ENCODE data around the gene ISOC1. TPM values are rescaled to one million over a fixed set of nuclear protein-coding genes. Genes with fewer than 3 reads are reported as not detected.

Gene ISOC1
- polyA plus RNA-seq, 1 donor from 2014 or later: 34.0 TPM

- Histone ChIP-seq H3K9me3 (ENCODE audit: low read length) (no peaks in the 10 kb centered on the region), H3K79me2 (replicated peaks; ENCODE audit: insufficient read depth, low read length) (no peaks in the 10 kb centered on the region), H3K27ac (ENCODE audit: low read length) (no peak overlapping the region), H3K4me2 (ENCODE audit: low read length) (no peak overlapping the region), H3K4me3 (ENCODE audit: low read length) (no peak overlapping the region), H2AFZ (ENCODE audit: low read depth, low read length) (no peak overlapping the region), H3K27me3 (ENCODE audit: insufficient read depth, low read depth, low read length) (no peaks in the 10 kb centered on the region), H3K9ac (ENCODE audit: low read length) (no peak overlapping the region), H4K20me1 (ENCODE audit: insufficient read depth) (no peaks in the 10 kb centered on the region), H3F3A (ENCODE audit: insufficient read depth, low read length, poor library complexity, severe bottlenecking) (no peaks in the 10 kb centered on the region), H3K36me3 (ENCODE audit: insufficient read depth, low read length) (no peaks in the 10 kb centered on the region), H3K9me2 (ENCODE audit: insufficient read depth, low read length) (no peaks in the 10 kb centered on the region)
- no peak for TF ChIP-seq RAD21 (conservative IDR thresholded peaks at IDR 0.05)
Measured at GRCh38 chr5:129051283-129051682, 43.3 kb upstream of the ISOC1 start.

GRCh38 chr5:129053438-129053837, 41.1 kb upstream of the ISOC1 start:
- no peak for TF ChIP-seq MXI1 (conservative IDR thresholded peaks at IDR 0.05; ENCODE audit: poor library complexity, severe bottlenecking)
- no peak for TF ChIP-seq EP300 (conservative IDR thresholded peaks at IDR 0.05; ENCODE audit: poor library complexity, severe bottlenecking)
- TF ChIP-seq CTCF (IDR thresholded peaks at IDR 0.05; ENCODE audit: poor library complexity, severe bottlenecking): no peak
- H3K27ac ChIP-seq (ENCODE audit: low read length): no peak overlapping the region
- H3K4me2 ChIP-seq (ENCODE audit: low read length): no peak overlapping the region
- H3K4me3 ChIP-seq (ENCODE audit: low read length): no peak overlapping the region
- H3F3A ChIP-seq (ENCODE audit: insufficient read depth, low read length, poor library complexity, severe bottlenecking): no peaks in the 10 kb centered on the region
- no peaks in the 10 kb centered on the region for H3K27me3 ChIP-seq (ENCODE audit: insufficient read depth, low read depth, low read length)
- H3K9me3 ChIP-seq (ENCODE audit: low read length): no peaks in the 10 kb centered on the region
- H2AFZ ChIP-seq (ENCODE audit: low read depth, low read length): no peak overlapping the region
- H3K9me2 ChIP-seq (ENCODE audit: insufficient read depth, low read length): no peaks in the 10 kb centered on the region
- H4K20me1 ChIP-seq (ENCODE audit: insufficient read depth): no peaks in the 10 kb centered on the region
- no peak overlapping the region for H3K9ac ChIP-seq (ENCODE audit: low read length)
- H3K36me3 ChIP-seq (ENCODE audit: insufficient read depth, low read length): no peaks in the 10 kb centered on the region
- no peaks in the 10 kb centered on the region for H3K79me2 ChIP-seq (replicated peaks; ENCODE audit: insufficient read depth, low read length)

GRCh38 chr5:129057329-129057728, 37.2 kb upstream of the ISOC1 start:
- Histone ChIP-seq H3K36me3 (ENCODE audit: insufficient read depth, low read length) (no peaks in the 10 kb centered on the region), H3K9ac (ENCODE audit: low read length) (no peak overlapping the region), H3K79me2 (replicated peaks; ENCODE audit: insufficient read depth, low read length) (no peaks in the 10 kb centered on the region), H3K4me2 (ENCODE audit: low read length) (no peak overlapping the region), H3K27me3 (ENCODE audit: insufficient read depth, low read depth, low read length) (no peaks in the 10 kb centered on the region), H3K9me2 (ENCODE audit: insufficient read depth, low read length) (no peaks in the 10 kb centered on the region), H3F3A (ENCODE audit: insufficient read depth, low read length, poor library complexity, severe bottlenecking) (no peaks in the 10 kb centered on the region), H3K27ac (ENCODE audit: low read length) (no peak overlapping the region), H3K4me3 (ENCODE audit: low read length) (no peak overlapping the region), H3K9me3 (ENCODE audit: low read length) (no peaks in the 10 kb centered on the region), H4K20me1 (ENCODE audit: insufficient read depth) (no peaks in the 10 kb centered on the region), H2AFZ (ENCODE audit: low read depth, low read length) (no peak overlapping the region)
- TF ChIP-seq REST (IDR thresholded peaks at IDR 0.05; ENCODE audit: borderline replicate concordance): no peak
- no peak for TF ChIP-seq SMC3 (conservative IDR thresholded peaks at IDR 0.05; ENCODE audit: poor library complexity)
- no peak for TF ChIP-seq EZH2 (IDR thresholded peaks at IDR 0.05; ENCODE audit: borderline replicate concordance, insufficient read depth, low read length, poor library complexity, severe bottlenecking)
- TF ChIP-seq MXI1 (conservative IDR thresholded peaks at IDR 0.05; ENCODE audit: poor library complexity, severe bottlenecking): no peak
- TF ChIP-seq POLR2AphosphoS5 (IDR thresholded peaks at IDR 0.05): no peak
- no peak for TF ChIP-seq RAD21 (conservative IDR thresholded peaks at IDR 0.05)
- TF ChIP-seq EP300 (conservative IDR thresholded peaks at IDR 0.05; ENCODE audit: poor library complexity, severe bottlenecking): no peak
- no peak for TF ChIP-seq CTCF (IDR thresholded peaks at IDR 0.05; ENCODE audit: poor library complexity, severe bottlenecking)
- no peak for TF ChIP-seq TAF1 (IDR thresholded peaks at IDR 0.05; ENCODE audit: low read depth)

Measured in neural cell (in vitro differentiated cells).